Endothelial cell of coronary artery (primary cell): ENCODE data around the gene TXNRD1. TPM values are rescaled to one million over a fixed set of nuclear protein-coding genes. Genes with fewer than 3 reads are reported as not detected.

Source experiments
- total RNA-seq: library from RNA; depleted of rRNA; stranded (reverse); fragments of >200 nt; gene quantifications from 2 replicates; pipeline ENCODE4 v1.2.3, GENCODE V29; 2014

TXNRD1 gene
- total RNA-seq = 411 and 1,023 TPM in 2 replicates

GRCh38 chr12:104215638-104216297, at the start of gene TXNRD1:
TSS of gene TXNRD1 (plus strand) at chr12:104215779. CDS start at chr12:104215803, 24 bp downstream.

GRCh38 chr12:104303538-104304151, 88.1 kb downstream of the TXNRD1 start, which contains the start of gene EID3:
TSS of gene EID3 (plus strand) at chr12:104303739. CDS start at chr12:104303935, 196 bp downstream.

Other genes with a start within 250 kb of the TXNRD1 start
- 29.0 and 31.6 TPM in 2 replicates for gene TDG, start 249.9 kb upstream of the TXNRD1 start, total RNA-seq
- 0.28 and 0.45 TPM in 2 replicates for gene GLT8D2, start 165.6 kb upstream of the TXNRD1 start, total RNA-seq
- 12.7 and 18.5 TPM in 2 replicates for gene HCFC2, start 151.2 kb upstream of the TXNRD1 start, total RNA-seq
- 15.4 and 16.9 TPM in 2 replicates for gene NFYB, start 77.6 kb upstream of the TXNRD1 start, total RNA-seq
- gene EID3, start 88.0 kb downstream of the TXNRD1 start, total RNA-seq = 4.1 and 18.4 TPM in 2 replicates
- 8.7 and 10.3 TPM in 2 replicates for gene CHST11, start 241.2 kb downstream of the TXNRD1 start, total RNA-seq